HUES48 (cell line): ENCODE data around the gene CYTL1.
A peak's percentile ranks its signal among the peaks of the same experiment; 100 is the strongest.
"Not testable (repeated sequence)": the region's sequence is repeated elsewhere in the genome, so short reads cannot be mapped to it uniquely, and the experiment has no call there.

Experiments
- H3K27ac ChIP-seq: one replicate; pipeline ENCODE4 v1.7.0; 2013; ENCODE audit warnings: low read depth, low read length, inconsistent platforms
- H3K27me3 ChIP-seq: 2 replicates; pipeline ENCODE4 v1.6.1; 2013; ENCODE audit warnings: mild to moderate bottlenecking, low read length; ENCODE audit not compliant: control insufficient read depth, insufficient read depth
- H3K36me3 ChIP-seq: 2 replicates; pipeline ENCODE4 v1.6.1; 2013; ENCODE audit warnings: low read length; ENCODE audit not compliant: control insufficient read depth, insufficient read depth
- H3K4me1 ChIP-seq: 2 replicates; pipeline ENCODE4 v1.6.1; 2013; ENCODE audit warnings: mild to moderate bottlenecking, low read length; ENCODE audit not compliant: control insufficient read depth, insufficient read depth
- H3K4me3 ChIP-seq: 2 replicates; pipeline ENCODE4 v1.5.1; 2013; ENCODE audit warnings: mild to moderate bottlenecking, low read depth, low read length
- H3K9ac ChIP-seq: 2 replicates; pipeline ENCODE4 v1.6.1; 2013; ENCODE audit warnings: mild to moderate bottlenecking, low read depth, low read length, moderate library complexity
- H3K9me3 ChIP-seq: 2 replicates; pipeline ENCODE4 v1.6.1; 2013; ENCODE audit warnings: low read length; ENCODE audit not compliant: control insufficient read depth, insufficient read depth

CYTL1 gene

GRCh38 chr4:5019274-5019673 lies at the start of gene CYTL1:
CYTL1 (minus strand) TSS chr4:5019458; CDS start chr4:5019445, 13 bp downstream.
- Histone ChIP-seq H3K4me1 (peaks cover 8% of the 10 kb centered on the region; the same call in 1 of the 2 replicates), H3K9ac (no peak within 1 kb of the TSS), H3K27ac (no peak within 1 kb of the TSS), H3K4me3 (peak within 1 kb of the TSS; percentile 37), H3K9me3 (no peaks in the 10 kb centered on the region), H3K36me3 (no peaks in the 10 kb centered on the region), H3K27me3 (no peaks in the 10 kb centered on the region; the same call in 1 of the 2 replicates)

- Histone ChIP-seq H3K9me3 (0 out of 2 replicates have a peak, but pooled peaks cover 6% of the 10 kb centered on the region), H3K4me3 (no peak overlapping the region), H3K4me1 (peaks cover 14% of the 10 kb centered on the region), H3K27ac (no peak overlapping the region), H3K36me3 (no peaks in the 10 kb centered on the region), H3K9ac (no peak overlapping the region), H3K27me3 (no peaks in the 10 kb centered on the region; the same call in 1 of the 2 replicates)
Observed at GRCh38 chr4:5067908-5068307, 48.6 kb upstream of the CYTL1 start.

GRCh38 chr4:5066968-5067367 lies 47.7 kb upstream of the CYTL1 start:
- H3K9me3 ChIP-seq: not testable (repeated sequence)

GRCh38 chr4:5066101-5066500 lies 46.8 kb upstream of the CYTL1 start:
- H3K27ac ChIP-seq: no peak overlapping the region
- 0 out of 2 replicates have a peak, but pooled peaks cover 6% of the 10 kb centered on the region for H3K9me3 ChIP-seq
- H3K4me3 ChIP-seq: no peak overlapping the region
- no peak overlapping the region for H3K9ac ChIP-seq
- H3K4me1 ChIP-seq: 0 out of 2 replicates have a peak, but pooled peaks cover under 1% of the 10 kb centered on the region
- H3K27me3 ChIP-seq: no peaks in the 10 kb centered on the region
- H3K36me3 ChIP-seq: no peaks in the 10 kb centered on the region

More at GRCh38 chr4:5066968-5067367, 47.7 kb upstream of the CYTL1 start:
- not testable (repeated sequence) for H3K9ac ChIP-seq, H3K36me3 ChIP-seq, H3K4me3 ChIP-seq, H3K27ac ChIP-seq, H3K27me3 ChIP-seq, H3K4me1 ChIP-seq

GRCh38 chr4:5055411-5055810 lies 36.2 kb upstream of the CYTL1 start:
- Histone ChIP-seq H3K9ac (no peak overlapping the region), H3K36me3 (no peaks in the 10 kb centered on the region), H3K27ac (no peak overlapping the region), H3K27me3 (peaks cover 42% of the 10 kb centered on the region), H3K9me3 (no peaks in the 10 kb centered on the region), H3K4me1 (peaks cover 9% of the 10 kb centered on the region; the same call in 1 of the 2 replicates), H3K4me3 (no peak overlapping the region)

GRCh38 chr4:5054532-5054931 lies 35.3 kb upstream of the CYTL1 start:
- H3K4me3 ChIP-seq: no peak overlapping the region
- peaks cover 9% of the 10 kb centered on the region; the same call in 1 of the 2 replicates for H3K4me1 ChIP-seq
- no peaks in the 10 kb centered on the region for H3K9me3 ChIP-seq
- no peak overlapping the region for H3K27ac ChIP-seq
- H3K27me3 ChIP-seq: peaks cover 42% of the 10 kb centered on the region
- no peaks in the 10 kb centered on the region for H3K36me3 ChIP-seq
- no peak overlapping the region for H3K9ac ChIP-seq

GRCh38 chr4:5052726-5053425 lies 33.6 kb upstream of the CYTL1 start:
- no peaks in the 10 kb centered on the region for H3K36me3 ChIP-seq
- H3K9me3 ChIP-seq: no peaks in the 10 kb centered on the region
- H3K27me3 ChIP-seq: peaks cover 42% of the 10 kb centered on the region
- no peak overlapping the region for H3K27ac ChIP-seq
- H3K9ac ChIP-seq: no peak overlapping the region
- peak overlapping the region; percentile 78 for H3K4me3 ChIP-seq
- H3K4me1 ChIP-seq: peaks cover 9% of the 10 kb centered on the region; the same call in 1 of the 2 replicates

- Histone ChIP-seq H3K9me3 (no peaks in the 10 kb centered on the region), H3K27me3 (peaks cover 42% of the 10 kb centered on the region), H3K4me3 (peak overlapping the region; percentile 78), H3K36me3 (no peaks in the 10 kb centered on the region), H3K27ac (no peak overlapping the region), H3K4me1 (peaks cover 9% of the 10 kb centered on the region; the same call in 1 of the 2 replicates), H3K9ac (no peak overlapping the region)
Observed at GRCh38 chr4:5052204-5052702, 33.0 kb upstream of the CYTL1 start.

GRCh38 chr4:5051278-5052203 lies 32.3 kb upstream of the CYTL1 start, which contains the start of gene STK32B:
STK32B (plus strand) TSS chr4:5051480.
- Histone ChIP-seq H3K9me3 (no peaks in the 10 kb centered on the region), H3K4me3 (peak within 1 kb of the TSS; percentile 78), H3K27me3 (peaks cover 42% of the 10 kb centered on the region), H3K27ac (no peak within 1 kb of the TSS), H3K4me1 (peaks cover 9% of the 10 kb centered on the region; the same call in 1 of the 2 replicates), H3K36me3 (no peaks in the 10 kb centered on the region), H3K9ac (no peak within 1 kb of the TSS)

GRCh38 chr4:5050520-5051277 lies 31.4 kb upstream of the CYTL1 start:
- H3K27ac ChIP-seq: no peak overlapping the region
- peaks cover 42% of the 10 kb centered on the region for H3K27me3 ChIP-seq

More at GRCh38 chr4:5050520-5051277, 31.4 kb upstream of the CYTL1 start:
- Histone ChIP-seq H3K9me3 (no peaks in the 10 kb centered on the region), H3K36me3 (no peaks in the 10 kb centered on the region), H3K4me1 (peaks cover 9% of the 10 kb centered on the region; the same call in 1 of the 2 replicates), H3K9ac (no peak overlapping the region), H3K4me3 (peak overlapping the region; percentile 78)
